MCF 10A (cell line): Measurements from ENCODE around the gene PSMD5. TPM values are rescaled to one million over a fixed set of nuclear protein-coding genes. Genes with fewer than 3 reads are reported as not detected.

Source experiments
- BruUV-seq: library from RNA; stranded (reverse); fragments of 400-500 nt; replicated peaks from 2 replicates; lab custom pipeline; 2021; lab: Mats Ljungman, UMichigan
- CTCF ChIA-PET: fragments of 300-600 bp; sonication (Branson Sonifier 250); formaldehyde crosslinking; extraction: SDS; loops from one replicate; lab custom pipeline; 2021; ENCODE audit warnings: antibody characterized with exemption, inconsistent platforms; lab: Yijun Ruan, JAX
- POLR2A ChIA-PET: fragments of 300-600, 350-650 bp; sonication (Branson Sonifier 250); formaldehyde crosslinking; extraction: SDS; loops from one replicate; lab custom pipeline; 2020; ENCODE audit warnings: antibody characterized with exemption, inconsistent platforms; lab: Yijun Ruan, JAX
- DNase-seq: peaks from one replicate; pipeline ENCODE4 v3.0.0-alpha.2; 2018; ENCODE audit not compliant: unreplicated experiment
- H3K27ac Mint-ChIP-seq: one replicate; pipeline ENCODE4 v1.8.0; 2022; ENCODE audit warnings: mild to moderate bottlenecking, low read depth, mixed read lengths; ENCODE audit not compliant: unreplicated experiment
- H3K27me3 Mint-ChIP-seq: one replicate; pipeline ENCODE4 v1.8.0; 2022; ENCODE audit warnings: mixed read lengths; ENCODE audit not compliant: insufficient read depth, unreplicated experiment
- H3K36me3 Mint-ChIP-seq: one replicate; pipeline ENCODE4 v1.8.0; 2022; ENCODE audit warnings: mild to moderate bottlenecking, moderate library complexity, mixed read lengths; ENCODE audit not compliant: insufficient read depth, unreplicated experiment
- H3K4me1 Mint-ChIP-seq: one replicate; pipeline ENCODE4 v1.8.0; 2022; ENCODE audit warnings: mixed read lengths; ENCODE audit not compliant: insufficient read depth, unreplicated experiment
- H3K4me3 Mint-ChIP-seq: one replicate; pipeline ENCODE4 v1.8.0; 2022; ENCODE audit warnings: mild to moderate bottlenecking, moderate library complexity, mixed read lengths; ENCODE audit not compliant: unreplicated experiment
- H3K9me3 Mint-ChIP-seq: one replicate; pipeline ENCODE4 v1.8.0; 2022; ENCODE audit warnings: mixed read lengths; ENCODE audit not compliant: unreplicated experiment
- intact Hi-C: fragments of 100-400 bp; cut with micrococcal nuclease; formaldehyde crosslinking; loops from 2 replicates; pipeline ENCODE4 v1.14.1; 2022
- total RNA-seq: library from RNA; stranded (reverse); gene quantifications from 2 replicates; pipeline ENCODE4 v1.2.3, GENCODE V29; 2022
- TF ChIP-seq, protein P1 (sequence below): fragments of 200-600 bp; IDR thresholded peaks from one replicate; pipeline ENCODE4 v1.8.0; 2022; ENCODE audit warnings: antibody characterized with exemption, mild to moderate bottlenecking; ENCODE audit not compliant: unreplicated experiment

PSMD5 gene
- total RNA-seq, 1 experiment from 2014 or later = 71.0 TPM

DNA sequence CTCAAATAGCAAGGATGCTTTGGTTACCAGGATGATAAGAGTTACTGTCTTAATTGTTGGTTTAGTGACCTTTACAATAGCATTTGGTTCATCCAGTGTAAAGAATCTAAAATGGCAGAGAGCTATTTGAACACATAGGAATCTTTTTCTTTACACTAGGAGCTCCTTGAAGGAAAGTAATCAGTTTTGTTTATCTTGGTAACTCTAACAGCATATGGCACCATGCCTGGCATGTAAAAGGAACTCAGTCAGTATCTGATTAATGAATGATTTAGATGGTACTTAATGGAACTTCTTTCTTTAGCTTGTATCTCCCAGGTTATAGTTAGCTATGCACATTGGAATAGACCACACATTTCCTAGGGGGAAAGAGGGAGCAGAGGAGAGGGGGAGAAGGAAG lies 9.9 kb downstream of the PSMD5 start:
- TF ChIP-seq, protein P1, sequence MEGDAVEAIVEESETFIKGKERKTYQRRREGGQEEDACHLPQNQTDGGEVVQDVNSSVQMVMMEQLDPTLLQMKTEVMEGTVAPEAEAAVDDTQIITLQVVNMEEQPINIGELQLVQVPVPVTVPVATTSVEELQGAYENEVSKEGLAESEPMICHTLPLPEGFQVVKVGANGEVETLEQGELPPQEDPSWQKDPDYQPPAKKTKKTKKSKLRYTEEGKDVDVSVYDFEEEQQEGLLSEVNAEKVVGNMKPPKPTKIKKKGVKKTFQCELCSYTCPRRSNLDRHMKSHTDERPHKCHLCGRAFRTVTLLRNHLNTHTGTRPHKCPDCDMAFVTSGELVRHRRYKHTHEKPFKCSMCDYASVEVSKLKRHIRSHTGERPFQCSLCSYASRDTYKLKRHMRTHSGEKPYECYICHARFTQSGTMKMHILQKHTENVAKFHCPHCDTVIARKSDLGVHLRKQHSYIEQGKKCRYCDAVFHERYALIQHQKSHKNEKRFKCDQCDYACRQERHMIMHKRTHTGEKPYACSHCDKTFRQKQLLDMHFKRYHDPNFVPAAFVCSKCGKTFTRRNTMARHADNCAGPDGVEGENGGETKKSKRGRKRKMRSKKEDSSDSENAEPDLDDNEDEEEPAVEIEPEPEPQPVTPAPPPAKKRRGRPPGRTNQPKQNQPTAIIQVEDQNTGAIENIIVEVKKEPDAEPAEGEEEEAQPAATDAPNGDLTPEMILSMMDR = no peak
- no peaks in the 10 kb centered on the region for H3K27me3 Mint-ChIP-seq
- CTCF ChIA-PET = interaction anchor here (0.6 to 1.0 kb wide), 7 partner anchors 19 to 771 kb away, joined by 3 to 5 read pairs (median 3); no protein-coding TSS in a partner anchor
- DNase-seq = no peak
- no peak overlapping the region for H3K4me3 Mint-ChIP-seq
- POLR2A ChIA-PET = interaction anchor here (0.9 to 1.4 kb wide), 5 partner anchors 10 to 65 kb away, joined by 3 to 6 read pairs (median 3); partner anchors contain the start of gene PSMD5
- intact Hi-C loops = no loop called here
- no peaks in the 10 kb centered on the region for H3K9me3 Mint-ChIP-seq
- H3K4me1 Mint-ChIP-seq = peaks cover 2% of the 10 kb centered on the region
- H3K27ac Mint-ChIP-seq = no peak overlapping the region
- peaks cover 76% of the 10 kb centered on the region for H3K36me3 Mint-ChIP-seq
- BruUV-seq = no TSS peak

DNA sequence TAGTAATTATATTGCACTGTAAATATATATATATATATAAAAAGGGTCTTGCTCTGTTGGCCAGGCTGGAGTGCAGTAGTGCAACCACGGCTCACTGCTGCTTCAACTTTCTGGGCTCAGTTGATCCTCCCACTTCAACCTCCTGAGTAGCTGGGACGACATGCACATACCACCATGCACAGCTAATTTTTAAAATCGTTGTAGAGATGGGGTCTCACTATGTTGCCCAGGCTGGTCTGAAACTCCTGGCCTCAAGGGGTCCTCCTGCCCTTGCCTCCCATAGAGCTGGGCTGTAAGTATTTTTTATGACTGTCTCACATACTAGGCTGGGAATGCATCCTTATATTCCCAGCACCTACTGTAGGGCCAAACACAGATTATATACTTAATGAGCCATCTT lies 11.9 kb downstream of the PSMD5 start:
- Mint-ChIP-seq H3K4me3 (no peak overlapping the region), H3K27ac (no peak overlapping the region), H3K27me3 (no peaks in the 10 kb centered on the region), H3K4me1 (no peaks in the 10 kb centered on the region), H3K36me3 (peaks cover 82% of the 10 kb centered on the region), H3K9me3 (no peaks in the 10 kb centered on the region)
- ChIA-PET POLR2A (interaction anchor here (1.4 kb wide), 1 partner anchor 9 kb away, joined by 3 read pairs; no protein-coding TSS in a partner anchor), CTCF (interaction anchor here (0.8 kb wide), 1 partner anchor 9 kb away, joined by 3 read pairs; no protein-coding TSS in a partner anchor)
- intact Hi-C loops = no loop called here
- DNase-seq = no peak
- TF ChIP-seq, protein P1 = no peak
- no TSS peak for BruUV-seq

DNA sequence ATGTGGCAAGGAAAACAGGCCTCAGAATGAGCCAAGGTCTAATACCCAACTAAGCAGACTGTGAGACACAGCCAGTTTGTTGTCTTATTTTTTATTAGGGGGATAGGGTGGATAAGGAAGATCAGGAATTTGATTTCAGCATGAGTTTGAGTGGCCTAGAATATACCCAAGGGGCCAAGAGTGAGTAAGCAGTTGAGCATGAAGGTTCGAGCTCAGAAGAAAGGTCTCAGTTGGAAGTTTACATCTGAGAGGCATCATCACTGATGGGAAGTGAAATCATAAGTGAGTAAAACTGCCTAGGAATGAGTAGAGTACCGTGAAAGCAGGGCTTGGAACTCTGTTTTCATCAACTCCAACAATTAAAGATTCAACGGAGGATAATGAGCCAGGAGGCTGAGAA lies 12.6 kb downstream of the PSMD5 start:
- no peak overlapping the region for H3K27ac Mint-ChIP-seq
- TF ChIP-seq, protein P1 = no peak
- no TSS peak for BruUV-seq
- POLR2A ChIA-PET = no interaction called here
- no peak overlapping the region for H3K4me3 Mint-ChIP-seq
- peaks cover 81% of the 10 kb centered on the region for H3K36me3 Mint-ChIP-seq
- H3K9me3 Mint-ChIP-seq = no peaks in the 10 kb centered on the region
- no peaks in the 10 kb centered on the region for H3K27me3 Mint-ChIP-seq
- CTCF ChIA-PET = interaction anchor here (0.6 kb wide), 1 partner anchor 30 kb away, joined by 5 read pairs; no protein-coding TSS in a partner anchor
- intact Hi-C loops = no loop called here
- H3K4me1 Mint-ChIP-seq = no peaks in the 10 kb centered on the region
- DNase-seq = no peak

DNA sequence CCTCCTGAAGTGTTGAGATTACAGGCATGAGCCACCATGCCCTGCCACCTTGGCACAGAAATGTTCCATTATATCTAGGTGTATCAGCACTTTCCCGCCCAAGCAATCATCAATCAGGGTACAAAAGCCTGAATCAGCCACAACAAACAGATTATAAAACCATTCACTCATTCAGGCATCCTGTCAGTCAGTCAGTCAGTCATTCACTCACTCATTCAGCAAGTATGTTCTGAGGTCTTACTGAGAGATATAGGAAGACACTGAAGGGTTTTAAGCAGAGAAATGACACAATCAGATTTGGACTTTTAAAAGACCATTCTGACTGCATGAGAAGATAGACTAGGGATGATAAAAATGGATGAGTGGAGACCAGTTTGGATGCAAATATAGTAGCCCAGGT lies 13.1 kb downstream of the PSMD5 start:
- Mint-ChIP-seq H3K4me1 (no peaks in the 10 kb centered on the region), H3K27me3 (no peaks in the 10 kb centered on the region), H3K27ac (no peak overlapping the region), H3K9me3 (no peaks in the 10 kb centered on the region), H3K36me3 (peaks cover 85% of the 10 kb centered on the region), H3K4me3 (no peak overlapping the region)
- POLR2A ChIA-PET = no interaction called here
- intact Hi-C loops = no loop called here
- TF ChIP-seq, protein P1 = no peak
- no TSS peak for BruUV-seq
- no peak for DNase-seq
- CTCF ChIA-PET = interaction anchor here (0.6 kb wide), 1 partner anchor 30 kb away, joined by 5 read pairs; no protein-coding TSS in a partner anchor
